NCI-H146 treated with DMSO at 0.1 percent for 48 hours (cell line): ENCODE results near the gene TSPAN10.
"Not testable (repeated sequence)": the region's sequence is repeated elsewhere in the genome, so short reads cannot be mapped to it uniquely, and the experiment has no call there.

Source experiments
- DNase-seq: peaks from one replicate; lab custom pipeline; 2025; ENCODE audit not compliant: unreplicated experiment; lab: John Stamatoyannopoulos, UW

Gene TSPAN10

DNA sequence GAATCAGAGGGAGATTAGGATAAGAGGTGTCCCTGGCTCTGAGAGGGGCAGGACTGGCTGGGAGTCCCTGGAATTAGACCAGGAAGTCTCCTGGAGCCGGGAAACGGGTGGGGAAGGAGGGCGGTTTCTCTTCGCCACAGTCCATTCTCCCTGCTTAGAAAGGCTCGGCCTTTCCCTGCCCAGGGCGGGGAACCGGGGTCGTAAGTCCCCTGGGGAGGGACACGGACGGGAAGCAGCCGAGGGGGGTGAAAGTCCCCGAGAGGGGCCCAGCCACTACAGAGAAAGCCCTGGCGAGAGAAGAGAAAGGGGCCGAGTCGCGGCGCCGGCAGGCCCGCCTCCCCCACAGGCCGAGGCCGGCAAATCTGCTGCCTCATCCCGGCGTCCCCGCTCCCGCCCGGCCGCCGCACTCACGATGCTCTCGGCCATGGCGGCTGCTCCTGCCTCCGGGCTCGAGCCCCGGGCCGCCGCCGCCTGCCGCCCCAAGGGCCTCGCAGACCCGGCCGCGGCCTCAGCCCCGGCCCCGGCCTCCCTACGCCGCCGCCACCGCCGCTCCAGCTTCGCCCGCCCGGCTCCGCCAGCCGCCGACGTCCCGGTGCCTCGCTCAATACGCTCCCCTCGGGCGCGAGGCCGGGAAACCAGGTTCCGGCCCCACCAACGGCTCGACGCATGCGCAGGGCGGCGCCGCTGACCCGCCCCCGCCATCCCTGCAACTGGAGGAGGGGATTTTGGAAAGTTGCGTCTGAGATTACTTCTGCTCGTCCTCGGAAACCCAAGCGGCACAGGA is at the start of gene TSPAN10, which contains the start of gene NPLOC4:
Gene TSPAN10 (plus strand): TSS at position 692 of the 784 bp plus-strand sequence. CDS start 5,217 bp downstream, outside the sequence.
Gene NPLOC4 (minus strand): TSS at position 608 of the 784 bp plus-strand sequence. CDS start 182 bp downstream, at position 426.
- DNase-seq, result peak; percentile 59

DNA sequence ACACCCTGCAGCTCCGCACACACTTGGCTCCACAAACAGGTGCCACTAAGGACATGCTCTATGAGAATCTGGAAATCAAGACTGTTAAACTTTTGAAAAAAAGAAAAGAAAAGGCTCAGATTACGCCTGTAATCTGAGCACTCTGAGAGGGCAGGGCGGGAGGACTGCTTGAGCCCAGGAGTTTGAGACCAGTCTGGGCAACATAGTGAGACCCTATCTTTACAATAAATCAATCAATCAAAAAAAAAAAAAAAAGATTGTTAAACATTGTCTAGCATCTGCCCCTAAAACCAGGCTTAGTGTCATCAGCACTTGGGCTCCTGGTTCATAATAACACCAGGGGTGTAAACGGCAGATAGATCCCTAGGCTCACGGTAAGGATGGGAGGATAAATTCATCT is 47.4 kb upstream of the TSPAN10 start:
- no peak for DNase-seq

DNA sequence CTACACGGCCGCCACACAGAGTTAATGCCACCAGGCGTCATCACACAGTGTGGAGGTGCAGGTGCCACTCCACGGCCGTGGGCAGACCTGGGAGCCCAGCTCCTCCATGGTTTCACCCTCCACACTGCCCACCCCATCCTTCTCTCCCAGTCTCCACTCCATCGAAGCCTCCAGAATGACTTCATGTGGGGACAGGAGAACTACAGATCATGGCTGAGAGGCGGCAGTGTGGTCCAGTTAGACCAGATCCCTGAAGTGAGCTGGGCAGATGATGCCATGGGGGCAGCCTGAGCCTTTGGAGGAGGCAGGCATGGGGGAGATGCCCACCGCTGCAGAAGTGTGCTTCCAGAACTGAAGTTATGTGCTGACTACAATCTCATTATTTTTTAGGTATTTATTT is 46.9 kb upstream of the TSPAN10 start:
- no peak for DNase-seq

DNA sequence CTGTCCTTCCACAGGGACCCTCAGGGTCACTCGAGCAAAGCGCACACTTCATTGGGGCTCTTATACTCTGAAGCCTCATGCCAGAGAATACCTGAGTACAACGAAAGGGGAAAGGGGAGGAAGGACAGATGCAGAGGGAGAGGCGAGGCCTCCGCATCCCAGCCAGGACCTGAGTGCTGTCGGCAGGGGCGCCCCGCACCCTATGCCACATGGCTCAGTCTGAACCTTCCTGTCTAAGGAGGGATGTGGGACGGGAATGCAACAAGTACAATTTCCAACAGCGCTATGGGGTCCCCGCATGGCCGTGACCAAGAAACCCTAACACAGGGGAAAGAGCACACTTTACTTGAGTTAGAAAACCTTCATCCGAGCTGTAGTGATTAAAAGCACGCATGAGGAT is 45.0 kb upstream of the TSPAN10 start:
- no peak for DNase-seq

DNA sequence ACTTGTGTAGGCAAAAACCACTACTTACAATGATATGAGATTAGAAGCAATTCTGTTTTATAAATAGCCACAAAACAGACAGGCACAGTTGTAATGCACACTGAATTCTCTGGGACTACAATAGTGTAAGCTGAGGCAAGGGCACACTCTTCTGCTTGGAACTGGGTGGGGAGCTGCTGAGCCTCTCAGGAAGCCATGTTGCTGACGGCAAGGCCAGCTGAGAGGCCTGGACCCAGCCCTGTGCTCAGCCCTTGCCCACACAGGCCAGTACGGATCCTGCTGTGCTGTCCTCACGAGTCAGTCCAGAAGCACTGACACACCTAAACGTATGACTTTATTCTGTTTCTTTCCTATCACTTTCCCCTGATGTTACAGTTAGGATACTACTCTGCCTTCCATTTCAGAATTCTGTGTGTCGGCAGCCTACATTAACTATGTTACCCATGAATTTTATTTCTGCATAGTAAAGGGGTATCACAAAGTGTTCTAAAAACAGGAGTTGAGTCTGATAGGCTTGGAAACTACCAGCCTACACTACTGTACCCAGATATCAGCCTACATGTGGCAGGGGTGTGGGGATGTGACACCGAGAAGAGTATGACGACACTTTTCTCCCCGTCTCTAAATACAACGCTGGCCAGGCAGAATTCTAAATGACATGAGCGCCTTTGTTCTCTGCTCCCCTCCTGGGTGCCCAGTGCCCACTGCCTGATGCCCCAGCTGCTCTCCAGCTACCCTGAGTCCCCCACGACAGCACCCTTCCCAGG is 43.7 kb upstream of the TSPAN10 start:
- DNase-seq, result no peak

DNA sequence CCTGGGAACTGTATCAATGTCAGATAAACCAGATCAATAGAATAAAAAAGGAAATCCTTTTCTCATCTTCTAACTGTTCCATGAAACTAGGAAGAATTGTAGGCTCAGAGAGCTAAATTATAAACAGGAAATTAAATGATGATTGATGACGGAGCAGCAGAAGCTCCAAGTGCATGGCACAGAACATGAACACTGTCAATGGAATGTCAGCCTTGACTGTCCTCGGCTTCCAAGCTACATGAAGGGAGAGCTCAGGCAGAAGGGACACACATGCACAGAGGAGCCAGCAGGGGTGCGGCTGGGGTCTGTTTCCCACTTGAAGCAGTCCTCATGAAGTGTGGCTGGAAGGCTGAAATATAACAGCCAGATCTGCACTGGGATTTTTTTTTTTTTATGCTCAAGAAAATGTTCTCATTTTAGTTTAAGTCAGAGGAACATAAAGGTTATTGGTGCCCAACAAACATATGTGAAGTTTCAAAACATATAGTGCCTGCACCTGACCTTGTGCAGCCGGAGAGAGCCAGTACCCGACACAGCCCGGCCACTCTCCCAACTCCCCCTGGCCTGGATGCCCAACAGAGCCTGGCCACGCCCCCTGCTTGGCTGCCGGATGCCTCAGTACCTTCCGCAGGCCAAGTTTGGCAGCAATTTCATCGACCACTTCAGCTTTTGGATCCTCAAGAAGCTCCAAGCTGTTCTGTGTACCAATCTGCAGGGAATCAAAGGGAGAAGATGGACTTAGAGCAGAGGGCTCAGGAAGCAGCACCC is 37.1 kb upstream of the TSPAN10 start:
- DNase-seq, result no peak

DNA sequence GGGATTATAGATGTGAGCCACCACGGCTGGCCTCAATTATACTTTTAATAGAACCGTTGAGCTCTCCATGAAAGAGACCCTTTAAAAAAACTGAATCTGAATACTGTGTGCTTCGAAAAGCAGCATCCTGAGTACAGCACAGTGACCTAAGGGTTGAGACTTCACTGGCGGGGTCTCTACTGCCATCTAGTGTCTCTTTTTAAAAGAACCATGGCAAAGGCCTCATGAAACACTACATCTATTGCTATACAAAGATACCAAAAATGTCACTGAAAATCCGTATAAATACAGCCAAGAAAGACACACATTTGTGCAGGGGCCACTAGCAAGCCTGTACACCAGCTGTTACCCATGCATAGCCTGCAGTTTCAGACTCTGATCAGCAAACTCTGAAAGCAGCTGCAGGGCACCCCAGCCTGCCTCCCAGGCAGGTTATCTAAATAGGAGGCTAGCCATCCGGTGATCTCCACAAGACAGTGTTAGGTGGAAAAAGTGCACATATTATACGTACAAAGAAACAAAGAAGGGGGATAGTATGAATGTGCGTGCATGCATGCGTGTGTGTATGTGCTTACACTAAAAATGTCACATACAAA is 35.4 kb upstream of the TSPAN10 start:
- peak; percentile 4 for DNase-seq

DNA sequence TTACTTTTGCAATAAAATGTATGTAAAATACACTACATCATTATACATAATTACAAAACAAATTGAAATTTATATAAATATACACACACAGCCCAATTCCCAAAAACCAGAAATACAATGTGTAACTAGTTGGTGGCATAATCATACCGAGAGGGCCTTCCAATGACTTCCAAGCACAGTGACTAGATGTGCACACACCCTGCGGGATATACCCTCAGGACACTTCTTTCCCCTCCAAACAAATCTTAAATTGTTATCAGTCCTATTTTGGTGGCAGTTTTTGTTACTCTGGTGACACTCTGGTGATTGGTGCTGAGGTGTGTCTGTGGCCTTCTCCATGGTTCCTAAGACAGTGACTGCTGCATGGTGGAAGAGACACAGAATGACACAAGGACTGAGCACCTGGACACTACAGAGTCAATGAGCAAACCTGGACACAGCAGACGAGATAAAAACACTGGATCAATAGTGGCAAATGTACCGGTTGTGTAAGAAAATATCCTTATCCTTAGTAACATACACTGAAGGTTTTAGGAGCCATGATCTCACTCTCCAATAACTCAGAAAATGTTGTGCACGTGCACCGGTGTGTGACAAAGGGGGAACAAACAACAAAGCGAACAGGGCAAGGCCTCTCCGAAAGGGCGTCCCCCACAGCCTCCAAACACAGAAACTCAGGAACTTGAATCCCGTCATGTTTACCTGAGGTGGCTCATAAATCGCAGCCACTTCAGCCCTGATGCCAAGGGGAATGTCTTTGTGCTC is 33.0 kb upstream of the TSPAN10 start:
- DNase-seq, result no peak

DNA sequence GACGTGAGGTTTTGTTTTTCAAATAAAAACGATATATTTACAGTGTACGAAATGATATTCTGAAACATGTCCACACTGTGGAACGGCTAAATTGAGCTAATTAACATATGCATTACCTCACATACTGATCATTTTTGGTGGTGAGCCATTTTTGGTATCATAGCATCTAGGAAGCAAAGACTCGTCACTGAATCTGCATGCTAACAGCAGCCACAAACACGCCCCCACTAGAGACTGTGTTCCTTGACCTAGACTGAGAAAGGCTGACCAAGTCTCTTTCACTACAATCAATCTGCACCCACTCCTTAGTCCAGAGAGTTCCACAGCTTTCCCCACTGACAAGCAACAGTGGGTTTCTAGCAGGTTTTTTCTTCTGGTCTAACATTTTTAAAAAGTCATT is 29.6 kb upstream of the TSPAN10 start:
- no peak for DNase-seq

DNA sequence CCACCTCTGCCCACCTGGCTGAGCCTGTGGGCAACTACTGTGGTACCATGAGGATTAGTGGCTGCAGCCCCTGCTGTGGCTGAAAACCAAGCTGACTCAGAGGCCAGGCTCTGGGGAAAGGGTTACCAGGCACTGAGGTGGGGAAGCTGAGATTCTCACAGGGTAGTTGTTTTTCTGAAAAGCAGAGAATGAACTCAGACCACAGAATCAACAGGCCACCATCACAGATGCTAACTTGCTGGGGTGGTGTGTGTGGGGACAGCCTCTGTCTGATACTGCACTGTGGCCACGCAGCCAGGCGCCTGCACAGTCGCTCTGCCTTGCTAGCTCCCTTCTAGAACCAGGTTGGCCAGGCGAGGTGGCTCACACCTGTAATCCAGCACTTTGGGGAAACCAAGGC is 28.9 kb upstream of the TSPAN10 start:
- no peak for DNase-seq

DNA sequence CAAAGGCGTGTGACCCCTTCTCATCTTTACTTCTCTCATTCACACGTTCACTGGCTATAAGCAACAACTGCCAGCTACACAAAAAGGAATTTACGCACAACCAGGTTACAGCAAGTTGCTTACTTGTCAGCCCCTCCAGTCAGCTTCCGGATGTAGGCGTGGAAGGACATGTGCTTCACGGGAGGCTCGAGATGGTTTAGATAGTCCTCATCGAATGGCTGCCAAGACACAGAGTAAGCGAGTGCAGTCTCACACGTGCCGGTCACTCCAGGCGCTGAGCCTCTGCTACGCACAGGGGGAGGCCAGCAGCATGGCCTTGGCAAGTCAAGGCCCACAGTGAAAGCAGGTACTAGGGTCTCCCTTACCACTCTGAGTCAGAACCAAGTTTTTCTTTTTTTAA is 28.4 kb upstream of the TSPAN10 start:
- DNase-seq, result no peak

DNA sequence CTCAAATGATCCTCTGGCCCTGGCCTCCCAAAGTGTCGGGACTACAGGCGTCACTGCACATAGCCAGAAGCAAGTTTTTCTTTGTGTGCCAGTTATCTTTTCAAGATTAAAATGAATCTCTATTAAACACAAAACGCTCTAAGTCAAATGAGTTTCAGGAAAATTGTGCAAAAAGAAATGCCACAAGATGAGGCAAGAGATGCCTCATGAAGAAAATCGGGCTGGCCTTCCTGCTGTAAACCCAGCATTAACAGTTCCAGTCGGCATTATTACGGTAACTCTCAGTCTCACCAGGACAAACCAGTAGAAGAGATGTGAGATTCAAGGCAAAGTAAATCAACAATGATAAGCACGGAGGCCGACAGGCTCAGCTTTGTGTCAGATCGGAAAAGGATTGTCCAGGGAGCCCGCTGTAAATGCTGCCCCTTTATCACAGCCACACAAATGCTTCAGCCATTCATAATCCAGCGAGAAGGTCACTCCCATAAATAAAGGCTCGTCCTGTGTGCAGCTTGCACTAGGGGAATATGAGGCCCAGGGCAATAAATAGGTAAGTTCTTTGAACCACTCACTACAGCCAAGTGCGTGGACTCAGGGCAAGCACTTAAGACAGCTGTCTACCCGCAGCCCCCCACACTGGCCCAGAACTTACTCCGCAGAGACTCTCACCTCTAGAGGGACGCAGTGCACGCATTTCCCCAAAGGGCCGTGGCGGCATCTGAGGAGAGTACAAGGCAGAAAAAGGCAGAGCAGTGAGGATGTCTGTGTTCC is 27.3 kb upstream of the TSPAN10 start:
- DNase-seq, result no peak

DNA sequence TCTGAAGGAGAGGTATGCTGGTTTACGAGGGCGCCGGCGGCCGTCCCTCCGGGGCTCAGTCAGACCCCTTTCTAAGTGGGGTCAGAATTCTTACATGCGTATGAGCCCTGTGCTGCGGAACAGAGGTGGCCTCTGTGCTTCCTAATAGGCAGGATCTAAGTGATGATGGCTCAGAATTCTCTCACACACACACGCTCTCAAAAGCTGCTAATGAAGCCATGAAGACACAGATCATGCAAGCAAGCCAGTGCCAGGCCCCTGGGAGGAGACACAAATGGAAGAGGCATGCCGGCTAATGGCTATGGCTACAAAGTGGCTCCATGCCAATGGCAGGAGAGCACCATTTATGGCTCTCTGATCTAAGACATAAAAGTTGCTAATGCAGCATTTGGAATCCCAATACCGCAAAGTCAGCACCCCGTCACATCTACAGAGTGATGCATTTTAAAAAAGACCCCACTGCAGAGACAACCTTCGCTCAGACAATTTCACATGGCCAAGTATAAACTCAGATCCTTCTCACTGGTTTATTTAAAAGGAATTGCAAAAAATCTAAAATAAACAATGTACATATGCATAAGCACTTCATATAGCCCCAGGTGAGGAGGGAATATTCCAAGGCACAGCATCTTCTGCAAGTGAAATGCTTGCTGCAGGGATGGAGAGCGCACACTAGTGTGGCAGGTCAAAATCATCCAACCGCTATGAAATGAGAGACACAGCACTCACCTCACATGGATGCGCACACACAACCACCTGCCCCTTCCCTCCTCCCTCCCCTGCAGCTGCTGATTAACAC is 24.6 kb upstream of the TSPAN10 start:
- no peak for DNase-seq

DNA sequence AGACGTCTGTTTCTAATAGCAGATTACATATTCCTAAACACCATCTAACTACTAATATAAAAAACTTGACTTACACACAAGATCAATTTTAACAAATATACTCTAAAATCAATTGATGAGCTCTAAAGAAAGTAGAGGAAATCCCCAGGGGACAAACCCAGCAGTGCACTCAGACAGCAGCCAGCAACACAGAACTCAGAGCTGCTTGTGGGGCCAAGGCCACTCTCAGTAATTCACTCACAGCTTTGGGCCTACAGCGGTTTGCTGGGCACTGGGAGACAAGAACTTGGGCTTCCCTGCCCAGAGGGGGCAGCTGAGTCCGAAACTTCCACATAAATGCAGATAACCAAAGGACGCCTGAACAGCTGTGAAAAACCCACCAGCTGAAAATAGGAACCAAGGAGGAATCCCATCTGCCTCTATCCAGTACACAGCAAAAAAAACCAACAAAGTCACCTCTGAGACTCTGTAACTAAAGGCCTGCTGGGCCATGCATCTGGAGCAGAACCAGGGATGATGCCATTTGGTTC is 21.5 kb upstream of the TSPAN10 start:
- DNase-seq, result no peak

DNA sequence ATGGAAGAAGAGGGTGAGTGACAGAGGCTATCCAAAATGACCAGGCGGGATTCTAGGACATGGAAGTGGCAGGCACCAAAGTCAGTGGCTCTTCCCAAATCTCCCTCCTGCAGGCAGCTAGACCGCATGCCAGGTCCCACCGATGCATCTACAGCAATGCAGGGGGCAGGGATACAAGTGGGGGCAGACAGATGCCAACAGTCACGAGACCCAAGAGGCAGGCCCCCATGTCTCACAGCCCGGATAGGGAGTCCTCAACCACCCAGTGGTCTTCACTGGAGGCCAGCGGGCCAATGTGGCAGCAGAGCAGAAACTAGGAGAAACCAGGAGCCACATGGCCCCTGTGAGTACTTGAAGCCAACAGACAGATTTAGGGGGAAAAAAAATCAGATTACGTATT is 20.1 kb upstream of the TSPAN10 start:
- DNase-seq, result no peak

DNA sequence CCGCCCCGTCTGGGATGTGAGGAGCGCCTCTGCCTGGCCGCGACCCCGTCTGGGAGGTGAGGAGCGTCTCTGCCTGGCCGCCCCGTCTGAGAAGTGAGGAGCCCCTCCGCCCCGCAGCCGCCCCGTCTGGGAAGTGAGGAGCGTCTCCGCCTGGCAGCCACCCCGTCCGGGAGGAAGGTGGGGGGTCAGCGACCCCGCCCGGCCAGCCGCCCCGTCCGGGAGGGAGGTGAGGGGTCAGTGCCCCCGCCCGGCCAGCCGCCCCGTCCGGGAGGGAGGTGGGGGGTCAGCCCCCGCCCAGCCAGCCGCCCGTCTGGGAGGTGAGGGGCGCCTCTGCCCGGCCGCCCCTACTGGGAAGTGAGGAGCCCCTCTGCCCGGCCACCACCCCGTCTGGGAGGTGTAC is 18.7 kb upstream of the TSPAN10 start:
- DNase-seq, result not testable (repeated sequence)

DNA sequence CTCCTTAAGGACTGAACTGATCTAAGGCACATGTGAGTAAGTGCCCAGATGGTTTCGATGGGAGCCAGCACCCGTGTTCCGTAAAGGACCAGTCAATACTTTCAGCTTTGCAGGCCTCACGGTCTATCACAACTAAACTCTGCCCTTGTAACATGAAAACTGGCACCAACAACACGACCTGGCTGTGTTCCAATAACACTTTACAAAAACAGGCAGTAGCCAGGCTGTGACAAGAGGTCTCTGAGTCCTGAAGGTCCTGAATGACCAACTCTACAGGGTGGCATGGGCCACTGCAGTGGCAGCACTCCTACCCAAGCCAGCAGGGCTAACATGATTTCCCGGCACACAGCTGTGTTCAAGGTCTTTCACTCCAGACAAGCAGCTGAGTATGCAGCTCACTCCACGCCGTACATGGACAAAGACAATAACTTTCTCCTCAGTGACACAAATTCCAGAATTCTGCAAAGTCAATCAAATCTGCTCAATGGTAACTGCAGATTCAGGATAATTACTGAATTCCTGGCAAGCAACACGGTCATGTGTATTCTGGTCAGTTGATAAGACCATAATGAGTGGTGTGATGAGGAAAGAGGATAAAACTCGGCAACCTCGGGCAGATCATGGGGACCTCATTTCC is 15.4 kb upstream of the TSPAN10 start:
- DNase-seq, result no peak

DNA sequence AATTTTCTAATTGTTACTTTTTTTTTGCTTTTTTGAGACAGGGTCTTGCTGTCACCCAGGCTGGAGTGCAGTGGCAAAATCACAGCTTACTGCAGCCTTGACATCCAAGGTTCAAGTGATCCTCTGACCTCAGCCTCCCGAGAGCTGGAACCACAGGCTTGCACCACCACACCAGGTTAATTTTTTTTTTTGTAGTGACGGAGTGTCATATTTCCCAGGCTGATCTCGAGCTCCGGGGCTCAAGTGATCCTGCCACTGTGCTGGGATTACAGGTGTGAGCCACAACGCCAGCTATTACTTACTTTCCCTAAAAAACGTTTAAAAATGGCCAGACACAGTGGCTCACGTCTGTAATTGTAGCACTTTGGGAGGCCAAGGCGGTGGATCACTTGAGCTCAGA is 6.7 kb upstream of the TSPAN10 start:
- DNase-seq, result no peak
